Tibial nerve (tissue), 4 donors: ENCODE data around the gene MPP4.

ENCODE experiments used
- EP300 ChIP-seq, 2 donors: sonication (generic); formaldehyde crosslinking; IDR thresholded peaks; one replicate each; pipeline ENCODE4 v1.6.1; 2017; ENCODE audit warnings: antibody characterized with exemption in 2 of 2, mild to moderate bottlenecking in 1 of 2
- POLR2A ChIP-seq, 2 donors: fragments of 450-650 bp; IDR thresholded peaks; one replicate each; pipeline ENCODE4 v1.6.1; 2017; ENCODE audit warnings: antibody characterized with exemption in 2 of 2, mild to moderate bottlenecking in 2 of 2, moderate library complexity in 2 of 2
- TF ChIP-seq, protein P1 (sequence below), 5 experiments: fragments of 200-600 bp in 3 of 5; fragments of 450-650 bp in 2 of 5; sonication (generic) in 3 of 5; IDR thresholded peaks; one replicate each; pipeline ENCODE4 v1.5.1; 2016 to 2019; ENCODE audit warnings: antibody characterized with exemption in 5 of 5, mild to moderate bottlenecking in 3 of 5, moderate library complexity in 2 of 5

DNA sequence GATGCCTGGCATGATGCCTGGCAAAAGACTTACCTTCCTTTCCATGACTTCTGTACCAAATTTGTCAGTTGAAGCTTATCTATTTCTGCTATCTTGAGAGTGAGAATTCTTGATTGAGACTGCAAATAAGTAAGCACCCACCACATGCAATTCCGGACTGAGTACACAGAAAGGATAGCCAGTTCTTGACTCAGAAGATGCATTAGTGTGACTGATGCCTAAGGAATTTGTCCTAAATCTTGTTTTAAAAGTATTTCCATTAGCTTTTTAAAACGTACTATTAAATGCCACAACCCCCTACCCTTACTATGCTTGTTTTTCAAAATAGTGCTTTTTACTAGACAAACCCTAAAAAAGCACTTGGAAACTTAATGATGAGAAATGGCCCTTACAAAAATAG is 545 bp downstream of the MPP4 start:
- TF ChIP-seq, protein P1, sequence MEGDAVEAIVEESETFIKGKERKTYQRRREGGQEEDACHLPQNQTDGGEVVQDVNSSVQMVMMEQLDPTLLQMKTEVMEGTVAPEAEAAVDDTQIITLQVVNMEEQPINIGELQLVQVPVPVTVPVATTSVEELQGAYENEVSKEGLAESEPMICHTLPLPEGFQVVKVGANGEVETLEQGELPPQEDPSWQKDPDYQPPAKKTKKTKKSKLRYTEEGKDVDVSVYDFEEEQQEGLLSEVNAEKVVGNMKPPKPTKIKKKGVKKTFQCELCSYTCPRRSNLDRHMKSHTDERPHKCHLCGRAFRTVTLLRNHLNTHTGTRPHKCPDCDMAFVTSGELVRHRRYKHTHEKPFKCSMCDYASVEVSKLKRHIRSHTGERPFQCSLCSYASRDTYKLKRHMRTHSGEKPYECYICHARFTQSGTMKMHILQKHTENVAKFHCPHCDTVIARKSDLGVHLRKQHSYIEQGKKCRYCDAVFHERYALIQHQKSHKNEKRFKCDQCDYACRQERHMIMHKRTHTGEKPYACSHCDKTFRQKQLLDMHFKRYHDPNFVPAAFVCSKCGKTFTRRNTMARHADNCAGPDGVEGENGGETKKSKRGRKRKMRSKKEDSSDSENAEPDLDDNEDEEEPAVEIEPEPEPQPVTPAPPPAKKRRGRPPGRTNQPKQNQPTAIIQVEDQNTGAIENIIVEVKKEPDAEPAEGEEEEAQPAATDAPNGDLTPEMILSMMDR (IDR thresholded peaks at IDR 0.05) = no peak
- TF ChIP-seq EP300 (IDR thresholded peaks at IDR 0.05) (no peak), POLR2A (IDR thresholded peaks at IDR 0.05) (no peak)
